ENCODE results near the gene CNTN2.

CNTN2 gene

DNA sequence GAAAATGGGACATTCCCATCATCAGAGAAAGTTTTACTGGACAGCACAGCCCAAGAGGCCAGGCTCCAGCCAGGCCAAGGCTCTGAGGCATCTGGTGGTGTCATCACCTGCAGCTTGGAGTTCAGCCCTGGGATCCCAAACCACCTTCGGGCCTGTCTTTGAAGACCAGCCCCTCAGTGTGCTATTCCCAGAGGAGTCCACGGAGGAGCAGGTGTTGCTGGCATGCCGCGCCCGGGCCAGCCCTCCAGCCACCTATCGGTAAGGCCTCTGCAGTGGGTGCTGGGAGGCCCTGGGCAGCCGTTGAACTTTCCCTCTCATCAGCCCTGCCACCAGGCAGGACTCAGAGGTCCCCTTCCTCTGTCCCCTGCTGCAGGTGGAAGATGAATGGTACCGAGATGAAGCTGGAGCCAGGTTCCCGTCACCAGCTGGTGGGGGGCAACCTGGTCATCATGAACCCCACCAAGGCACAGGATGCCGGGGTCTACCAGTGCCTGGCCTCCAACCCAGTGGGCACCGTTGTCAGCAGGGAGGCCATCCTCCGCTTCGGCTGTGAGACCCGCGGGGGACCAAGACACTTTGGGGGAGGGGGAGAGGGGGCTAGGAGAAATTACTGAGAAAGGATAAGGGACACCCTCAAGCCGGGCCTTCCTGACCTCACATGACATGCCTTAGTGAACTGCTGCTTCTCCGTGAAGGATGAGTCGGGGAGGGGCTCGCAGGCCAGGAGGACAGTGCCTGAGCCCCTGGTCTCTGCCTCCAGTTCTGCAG lies 15.0 kb downstream of the CNTN2 start:
- DNase-seq = no peak

DNA sequence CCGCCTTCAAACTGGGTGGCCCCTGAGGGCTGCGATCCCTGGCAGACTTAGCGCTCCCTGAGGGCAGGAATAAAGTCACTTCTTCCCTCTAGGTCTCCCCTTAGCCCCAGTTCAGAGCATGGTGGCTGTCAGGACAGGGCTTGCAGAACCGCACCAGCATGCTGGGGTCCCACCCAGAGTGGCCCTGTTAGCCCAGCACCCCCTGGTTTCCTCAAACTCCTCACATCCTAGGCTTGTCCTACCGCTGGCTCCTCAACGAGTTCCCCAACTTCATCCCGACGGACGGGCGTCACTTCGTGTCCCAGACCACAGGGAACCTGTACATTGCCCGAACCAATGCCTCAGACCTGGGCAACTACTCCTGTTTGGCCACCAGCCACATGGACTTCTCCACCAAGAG lies 15.8 kb downstream of the CNTN2 start:
- DNase-seq = no peak

DNA sequence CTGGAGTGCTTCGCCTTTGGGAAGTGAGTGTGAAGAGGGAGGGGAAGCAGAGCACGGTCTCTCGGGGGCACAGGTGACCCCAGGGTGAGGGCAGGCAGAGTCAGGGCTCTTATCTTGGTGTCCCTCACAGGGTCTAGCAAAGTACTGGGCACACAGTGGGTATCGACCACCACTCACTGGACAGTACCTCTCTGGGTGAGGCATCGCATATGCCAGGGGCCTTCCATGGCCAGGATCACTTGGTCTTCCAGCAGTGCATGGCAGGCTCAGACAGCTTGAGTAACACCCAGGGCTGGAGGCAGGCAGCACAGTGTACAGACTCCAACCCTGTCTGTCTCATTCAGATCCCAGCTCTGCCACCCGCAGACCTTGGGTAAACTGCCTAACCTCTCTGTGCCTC lies 16.6 kb downstream of the CNTN2 start:
- no peak for DNase-seq

DNA sequence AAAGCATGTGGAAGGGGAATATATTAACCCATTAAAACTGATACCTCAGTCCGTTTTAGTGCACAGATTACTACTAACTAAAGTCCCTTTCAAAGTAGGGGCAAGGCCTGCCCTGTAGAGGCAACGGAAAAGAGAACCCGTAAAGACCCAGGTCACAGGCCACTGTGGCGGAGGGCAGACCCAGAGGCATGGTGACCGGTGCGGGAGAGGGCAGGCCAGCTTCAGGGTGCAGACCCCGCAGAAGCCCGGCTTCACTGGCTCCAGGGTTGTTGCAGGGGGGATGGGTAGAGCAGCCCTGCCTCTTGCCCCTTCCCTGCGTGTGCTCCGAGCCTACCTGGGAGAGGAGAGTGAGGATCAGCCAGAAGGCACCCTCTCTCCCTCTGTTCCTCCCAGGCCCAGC lies 17.7 kb downstream of the CNTN2 start:
- DNase-seq = no peak

DNA sequence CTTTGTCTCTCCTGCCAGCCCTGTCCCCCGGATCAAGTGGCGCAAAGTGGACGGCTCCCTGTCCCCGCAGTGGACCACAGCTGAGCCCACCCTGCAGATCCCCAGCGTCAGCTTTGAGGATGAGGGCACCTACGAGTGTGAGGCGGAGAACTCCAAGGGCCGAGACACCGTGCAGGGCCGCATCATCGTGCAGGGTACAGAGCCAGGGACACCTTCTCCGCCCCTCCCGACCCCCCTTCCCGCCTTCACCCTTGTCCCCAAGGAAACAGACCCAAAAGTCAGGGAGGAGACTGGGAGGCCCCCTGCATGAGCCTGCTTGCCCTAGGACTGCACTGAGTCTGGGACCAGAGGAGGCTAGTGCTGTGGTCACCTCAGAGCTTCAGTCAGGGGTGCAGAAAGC lies 18.2 kb downstream of the CNTN2 start:
- DNase-seq = no peak

DNA sequence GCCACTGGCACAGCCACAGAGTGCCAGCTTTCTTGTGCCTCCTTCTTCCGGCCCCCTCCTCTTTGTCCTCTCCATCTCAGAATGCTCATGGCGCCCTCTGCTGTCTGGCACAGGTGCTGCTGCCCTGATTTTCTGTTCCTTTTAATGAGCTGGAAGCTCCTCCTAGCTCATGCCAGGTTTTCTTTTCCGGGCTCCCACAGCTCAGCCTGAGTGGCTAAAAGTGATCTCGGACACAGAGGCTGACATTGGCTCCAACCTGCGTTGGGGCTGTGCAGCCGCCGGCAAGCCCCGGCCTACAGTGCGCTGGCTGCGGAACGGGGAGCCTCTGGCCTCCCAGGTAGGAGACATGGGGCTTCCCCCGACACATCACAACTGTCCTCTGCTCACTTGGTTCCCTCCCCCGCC lies 18.7 kb downstream of the CNTN2 start:
- no peak for DNase-seq

DNA sequence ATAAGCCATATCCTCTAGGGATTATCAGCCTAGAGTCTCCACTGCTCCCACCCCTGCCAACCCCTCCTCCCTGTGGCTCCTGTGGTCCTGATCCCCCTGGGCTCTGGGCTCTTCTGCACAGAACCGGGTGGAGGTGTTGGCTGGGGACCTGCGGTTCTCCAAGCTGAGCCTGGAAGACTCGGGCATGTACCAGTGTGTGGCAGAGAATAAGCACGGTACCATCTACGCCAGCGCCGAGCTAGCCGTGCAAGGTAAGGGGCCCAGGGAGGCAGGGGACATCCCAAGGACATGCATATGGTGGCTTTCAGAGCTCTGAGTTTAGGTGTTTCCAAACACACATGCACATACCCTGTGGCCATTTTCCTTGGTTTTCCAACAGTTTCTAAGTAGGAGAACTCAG lies 19.3 kb downstream of the CNTN2 start:
- DNase-seq = no peak

DNA sequence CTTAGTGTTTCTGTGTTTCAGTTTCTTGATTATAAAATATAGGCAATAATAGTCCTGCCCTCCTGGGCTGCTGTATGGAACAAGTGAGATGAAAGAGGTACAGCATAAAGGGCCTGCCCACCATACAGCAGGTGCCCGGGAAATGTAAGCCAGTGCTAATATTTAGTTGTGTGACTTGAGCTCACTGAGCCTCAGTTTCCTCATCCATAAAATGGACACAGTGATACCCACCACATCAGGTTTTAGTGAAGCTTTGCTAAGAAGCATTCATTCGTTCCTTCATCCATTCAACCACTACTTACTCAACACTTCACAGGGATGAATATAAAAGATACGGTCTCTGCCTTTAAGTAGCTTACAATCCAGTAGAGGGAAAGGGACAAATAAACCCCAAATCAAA lies 19.9 kb downstream of the CNTN2 start:
- DNase-seq = no peak

DNA sequence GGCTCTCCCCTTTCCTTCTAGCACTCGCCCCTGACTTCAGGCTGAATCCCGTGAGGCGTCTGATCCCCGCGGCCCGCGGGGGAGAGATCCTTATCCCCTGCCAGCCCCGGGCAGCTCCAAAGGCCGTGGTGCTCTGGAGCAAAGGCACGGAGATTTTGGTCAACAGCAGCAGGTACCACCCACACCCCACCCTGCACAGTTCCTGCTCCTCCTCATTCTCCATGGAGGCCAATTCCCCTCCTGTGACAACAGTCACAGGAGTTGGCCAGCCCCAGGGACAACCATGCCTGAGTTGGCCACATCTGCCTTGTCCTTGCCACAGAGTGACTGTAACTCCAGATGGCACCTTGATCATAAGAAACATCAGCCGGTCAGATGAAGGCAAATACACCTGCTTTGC lies 21.3 kb downstream of the CNTN2 start:
- DNase-seq = no peak

DNA sequence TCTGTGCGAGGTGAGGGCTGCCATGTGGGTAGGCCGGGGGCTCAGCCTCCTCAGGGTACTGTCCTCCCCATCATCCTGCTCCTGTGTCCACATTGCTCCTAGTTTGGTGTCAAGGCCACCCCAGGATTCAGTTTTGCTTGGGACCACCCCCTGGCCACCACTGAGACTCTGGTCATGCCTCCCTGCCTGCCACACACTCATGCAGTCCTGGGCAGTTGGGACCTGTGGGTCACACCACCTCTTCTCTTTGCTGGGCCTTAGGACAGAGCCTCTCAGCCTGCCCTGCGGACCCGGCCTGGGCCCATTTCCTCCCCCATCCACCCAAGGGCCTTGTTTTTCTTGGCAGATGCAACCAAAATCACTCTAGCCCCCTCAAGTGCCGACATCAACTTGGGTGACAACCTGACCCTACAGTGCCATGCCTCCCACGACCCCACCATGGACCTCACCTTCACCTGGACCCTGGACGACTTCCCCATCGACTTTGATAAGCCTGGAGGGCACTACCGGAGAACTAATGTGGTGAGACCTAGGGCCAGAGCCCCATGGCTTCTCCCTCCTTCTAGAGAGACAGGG lies 21.8 kb downstream of the CNTN2 start:
- DNase-seq = no peak

DNA sequence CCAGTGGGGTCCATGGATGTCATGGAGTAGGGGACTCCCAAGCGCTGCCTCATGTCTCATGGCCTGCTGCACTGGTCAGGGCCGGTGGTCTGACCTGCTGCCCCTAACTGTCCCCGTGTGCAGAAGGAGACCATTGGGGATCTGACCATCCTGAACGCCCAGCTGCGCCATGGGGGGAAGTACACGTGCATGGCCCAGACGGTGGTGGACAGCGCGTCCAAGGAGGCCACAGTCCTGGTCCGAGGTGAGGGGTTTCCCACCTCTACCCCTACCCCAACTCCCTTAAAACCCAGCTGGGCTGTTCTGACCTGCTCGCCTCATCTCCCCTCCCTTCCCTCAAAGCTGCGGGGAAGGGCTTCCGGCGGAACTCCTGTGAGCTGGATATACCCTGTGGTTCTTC lies 22.7 kb downstream of the CNTN2 start:
- no peak for DNase-seq

DNA sequence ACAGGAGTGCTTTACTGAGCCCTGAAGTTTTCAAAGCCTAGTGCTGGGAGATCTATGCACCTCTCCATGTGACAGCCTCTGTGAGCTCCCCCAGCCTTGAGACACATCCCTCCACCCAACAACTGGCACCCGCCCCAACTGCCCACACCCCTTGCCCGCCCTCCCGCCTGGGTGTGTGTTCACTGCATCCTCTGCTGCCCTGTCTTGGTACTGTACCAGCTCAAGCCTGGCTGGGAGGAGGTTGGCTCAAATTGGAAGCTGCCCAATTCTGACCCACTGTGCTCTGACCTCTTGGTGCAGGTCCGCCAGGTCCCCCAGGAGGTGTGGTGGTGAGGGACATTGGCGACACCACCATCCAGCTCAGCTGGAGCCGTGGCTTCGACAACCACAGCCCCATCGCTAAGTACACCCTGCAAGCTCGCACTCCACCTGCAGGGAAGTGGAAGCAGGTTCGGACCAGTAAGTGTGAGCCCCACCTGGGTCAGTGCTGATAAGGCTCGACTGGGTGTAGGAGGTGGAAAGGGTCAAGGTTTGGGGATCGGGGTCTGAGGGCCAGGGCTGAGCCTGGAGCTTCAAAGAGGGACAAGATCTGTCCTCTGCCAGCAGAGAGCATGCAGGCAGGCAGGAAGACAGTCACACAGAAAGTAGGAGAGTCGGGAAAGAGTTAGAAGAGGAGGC lies 23.3 kb downstream of the CNTN2 start:
- no peak for DNase-seq

DNA sequence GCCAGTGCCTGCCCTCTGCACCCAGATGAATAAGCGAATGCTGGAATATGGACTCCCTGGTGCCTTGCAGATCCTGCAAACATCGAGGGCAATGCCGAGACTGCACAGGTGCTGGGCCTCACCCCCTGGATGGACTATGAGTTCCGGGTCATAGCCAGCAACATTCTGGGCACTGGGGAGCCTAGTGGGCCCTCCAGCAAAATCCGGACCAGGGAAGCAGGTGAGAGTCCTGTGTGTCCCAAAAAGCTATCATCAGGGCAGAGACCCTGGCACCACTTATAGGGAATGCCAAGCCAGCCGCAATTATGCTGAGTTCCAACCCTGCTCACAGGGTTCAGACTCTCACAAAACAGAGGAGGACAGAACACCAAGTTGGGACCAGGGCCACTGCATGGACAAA lies 24.0 kb downstream of the CNTN2 start:
- DNase-seq = no peak

DNA sequence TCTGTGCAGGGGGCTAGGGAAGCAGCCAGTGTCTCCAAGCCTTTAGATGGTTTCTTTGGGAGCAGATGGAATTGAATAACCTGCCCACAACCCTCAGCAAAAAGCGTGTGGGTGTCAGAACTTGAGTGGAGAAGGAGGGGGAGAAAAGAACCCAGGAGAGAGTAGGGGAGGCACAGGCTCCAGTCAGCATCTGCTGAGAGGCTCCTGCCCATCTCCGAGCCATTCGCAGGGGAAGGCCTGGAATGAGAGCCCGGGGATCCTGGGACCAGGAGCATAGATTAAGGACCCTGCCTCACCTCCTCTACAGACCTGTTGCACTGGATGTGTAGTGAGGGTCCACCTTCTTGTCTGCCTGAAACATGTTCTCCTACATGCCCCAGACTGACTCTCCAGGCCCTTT lies 25.0 kb downstream of the CNTN2 start:
- DNase-seq = no peak

DNA sequence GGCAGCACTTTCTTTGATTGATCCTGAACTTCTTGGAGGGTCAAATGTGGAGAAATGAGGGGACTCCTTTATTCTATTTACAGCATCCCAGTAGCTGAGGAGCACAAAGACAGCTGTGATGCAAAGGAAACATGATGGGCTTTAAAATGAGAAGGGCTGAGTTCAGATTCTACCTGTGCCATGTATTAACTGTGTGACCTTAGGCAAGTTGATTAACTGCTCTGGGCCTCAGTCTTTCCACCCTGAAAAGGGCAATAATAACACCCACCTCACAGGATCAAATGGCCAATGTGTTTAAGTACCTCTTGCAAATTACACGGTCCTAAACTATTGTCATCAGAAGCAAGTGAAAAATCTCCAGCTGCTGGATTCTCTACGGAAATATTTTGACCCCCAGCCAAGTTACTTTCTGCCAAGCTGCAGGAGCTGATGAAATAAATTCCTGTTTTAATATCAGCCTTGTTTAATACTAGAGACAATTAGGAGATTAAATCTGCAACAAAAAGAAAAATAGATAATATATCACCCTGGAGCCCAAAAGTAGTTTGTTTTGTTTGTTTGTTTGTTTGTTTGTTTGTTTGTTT lies 25.5 kb downstream of the CNTN2 start:
- no peak for DNase-seq

DNA sequence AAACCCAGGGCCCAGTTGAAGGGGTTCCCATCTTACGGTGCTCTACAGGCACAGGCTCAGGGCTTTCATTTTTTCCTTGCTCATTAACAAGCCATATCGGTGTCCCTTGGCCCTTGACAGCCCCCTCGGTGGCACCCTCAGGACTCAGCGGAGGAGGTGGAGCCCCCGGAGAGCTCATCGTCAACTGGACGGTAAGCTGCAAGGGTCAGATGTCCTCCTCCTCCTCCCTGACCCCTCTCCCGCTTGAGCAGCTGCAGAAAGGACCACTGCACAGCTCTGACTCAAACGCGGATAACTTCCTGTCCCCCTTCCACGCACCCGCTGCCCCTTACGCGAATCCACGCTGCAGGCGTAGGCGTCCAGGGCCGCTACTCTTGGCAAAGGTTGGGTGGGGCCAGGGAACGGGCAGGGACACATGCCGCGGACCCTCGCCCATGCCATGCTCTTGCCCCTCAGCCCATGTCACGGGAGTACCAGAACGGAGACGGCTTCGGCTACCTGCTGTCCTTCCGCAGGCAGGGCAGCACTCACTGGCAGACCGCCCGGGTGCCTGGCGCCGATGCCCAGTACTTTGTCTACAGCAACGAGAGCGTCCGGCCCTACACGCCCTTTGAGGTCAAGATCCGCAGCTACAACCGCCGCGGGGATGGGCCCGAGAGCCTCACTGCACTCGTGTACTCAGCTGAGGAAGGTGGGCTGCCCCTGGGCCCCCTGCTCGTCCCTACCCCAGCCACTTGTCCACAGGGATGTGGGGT lies 26.5 kb downstream of the CNTN2 start:
- DNase-seq = no peak

DNA sequence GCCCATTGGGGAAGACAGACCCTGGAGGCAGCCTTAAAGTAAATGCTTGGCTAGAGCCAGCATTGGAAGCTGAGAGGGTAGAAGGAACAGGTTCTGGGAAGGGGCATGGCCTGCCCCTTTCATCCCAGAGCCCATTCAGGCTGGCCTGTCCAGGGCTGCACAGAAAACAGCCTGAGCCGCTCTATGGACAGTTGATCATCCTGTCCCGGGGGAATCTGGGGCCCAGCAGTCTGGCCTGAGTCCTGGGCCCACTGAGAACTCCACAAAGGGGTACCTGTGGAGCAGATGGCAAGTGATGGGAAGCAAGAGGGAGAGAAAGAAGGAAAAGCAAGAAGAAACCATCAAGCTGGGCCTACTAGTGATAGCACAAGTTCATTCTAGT lies 28.0 kb downstream of the CNTN2 start:
- DNase-seq = no peak

DNA sequence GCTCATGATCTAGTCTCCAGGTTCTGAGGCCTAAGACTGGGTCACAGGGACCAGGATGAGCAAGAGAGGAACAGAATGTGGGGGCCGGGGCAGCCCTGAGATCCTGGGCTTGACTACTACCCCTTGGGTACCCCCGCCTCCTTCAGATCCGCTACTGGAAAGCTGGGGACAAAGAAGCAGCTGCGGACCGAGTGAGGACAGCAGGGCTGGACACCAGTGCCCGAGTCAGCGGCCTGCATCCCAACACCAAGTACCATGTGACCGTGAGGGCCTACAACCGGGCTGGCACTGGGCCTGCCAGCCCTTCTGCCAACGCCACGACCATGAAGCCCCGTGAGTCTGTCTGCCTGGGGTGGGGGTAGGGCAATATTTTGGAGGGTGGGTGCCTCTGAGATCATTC lies 28.8 kb downstream of the CNTN2 start:
- DNase-seq = no peak

DNA sequence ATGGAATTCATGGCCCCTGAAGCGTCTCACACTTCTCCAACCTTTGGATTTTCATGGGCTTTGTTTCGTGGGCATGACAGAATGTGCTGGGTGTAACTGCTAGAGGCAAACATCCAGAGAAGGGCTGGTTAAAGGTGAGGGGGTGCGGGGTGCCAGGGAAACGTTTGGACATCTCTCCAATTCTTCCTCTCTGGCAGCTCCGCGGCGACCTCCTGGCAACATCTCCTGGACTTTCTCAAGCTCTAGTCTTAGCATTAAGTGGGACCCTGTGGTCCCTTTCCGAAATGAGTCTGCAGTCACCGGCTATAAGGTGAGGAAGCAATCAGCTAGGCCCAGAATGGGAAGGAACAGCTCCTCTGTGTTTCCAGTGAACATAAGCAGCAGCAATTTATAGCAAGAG lies 29.3 kb downstream of the CNTN2 start:
- DNase-seq = no peak

DNA sequence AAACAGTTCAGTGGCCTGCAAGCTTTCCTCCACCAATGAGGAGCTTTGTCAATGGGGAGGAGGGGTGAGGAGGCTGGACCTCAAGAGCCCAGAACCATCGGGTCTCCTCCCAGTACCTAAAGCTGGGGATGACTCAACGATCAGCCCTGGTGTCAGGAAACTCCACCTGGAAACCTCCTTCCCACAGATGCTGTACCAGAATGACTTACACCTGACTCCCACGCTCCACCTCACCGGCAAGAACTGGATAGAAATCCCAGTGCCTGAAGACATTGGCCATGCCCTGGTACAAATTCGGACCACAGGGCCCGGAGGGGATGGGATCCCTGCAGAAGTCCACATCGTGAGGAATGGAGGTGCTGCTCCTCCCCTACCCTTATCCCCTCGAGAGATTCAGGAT lies 29.9 kb downstream of the CNTN2 start:
- no peak for DNase-seq

DNA sequence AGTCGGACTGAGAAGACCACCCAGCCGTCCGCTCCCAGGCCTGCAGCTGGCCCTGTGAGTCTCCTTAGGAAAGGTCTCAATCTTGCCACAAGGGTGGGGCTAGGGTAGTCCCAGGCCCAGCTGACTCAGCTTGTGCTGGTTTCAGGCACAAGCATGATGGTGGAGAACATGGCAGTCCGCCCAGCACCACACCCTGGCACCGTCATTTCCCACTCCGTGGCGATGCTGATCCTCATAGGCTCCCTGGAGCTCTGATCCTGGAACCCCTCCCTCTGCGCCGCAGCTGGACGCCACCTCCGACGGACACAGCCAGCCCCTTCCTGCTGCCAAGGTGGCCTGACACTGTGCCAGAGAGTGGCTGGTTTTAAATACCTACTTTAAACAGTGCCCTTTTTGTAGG lies 30.5 kb downstream of the CNTN2 start:
- DNase-seq = no peak

DNA sequence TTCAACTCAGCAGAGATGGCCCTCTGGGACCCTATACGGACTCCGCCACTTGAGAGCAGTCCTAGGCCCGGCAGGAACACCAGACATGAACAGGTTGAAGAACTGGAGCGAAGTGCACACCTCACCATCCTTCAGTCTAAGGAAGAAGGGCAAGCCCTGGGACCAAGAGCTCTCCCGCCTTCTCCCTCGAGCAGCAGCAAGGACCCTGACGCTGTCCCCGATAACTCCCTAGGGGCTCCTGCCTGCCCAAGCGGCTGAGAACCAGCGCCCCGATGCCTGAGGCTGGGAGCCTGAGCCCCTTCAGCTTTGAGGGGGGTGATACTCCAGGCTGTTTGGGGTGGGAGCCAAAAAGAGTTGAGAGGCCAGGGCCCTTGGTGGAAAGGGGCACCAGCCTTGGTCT lies 31.1 kb downstream of the CNTN2 start:
- no peak for DNase-seq

DNA sequence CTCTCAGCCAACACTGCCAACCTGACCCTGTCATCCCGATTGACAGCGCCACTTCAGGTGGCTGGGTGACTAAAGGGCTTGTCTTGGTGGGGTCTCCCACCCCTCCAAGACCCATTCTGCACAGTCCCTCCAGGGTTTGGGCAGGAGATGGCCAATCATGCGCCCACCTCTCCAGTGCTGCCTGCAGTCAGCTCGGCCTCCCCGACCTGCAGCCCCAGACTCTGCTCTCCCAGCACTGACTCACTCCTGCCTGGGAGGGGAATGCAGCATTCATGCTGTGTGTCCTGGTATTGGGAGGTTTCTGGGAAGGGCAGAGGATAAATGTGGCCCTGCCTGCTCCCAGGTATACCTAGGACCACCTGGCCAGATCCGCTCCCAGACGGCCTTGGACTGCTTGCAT lies 31.5 kb downstream of the CNTN2 start:
- no peak for DNase-seq

Data from NK-92 treated with Interleukin-12 subunit alpha and Interleukin-12 subunit beta, amount 100 ng/mL, for 24 hours (cell line).